ENCODE results near the gene CXCL9.
"Not testable (repeated sequence)": the region's sequence is repeated elsewhere in the genome, so short reads cannot be mapped to it uniquely, and the experiment has no call there.

CXCL9 gene

DNA sequence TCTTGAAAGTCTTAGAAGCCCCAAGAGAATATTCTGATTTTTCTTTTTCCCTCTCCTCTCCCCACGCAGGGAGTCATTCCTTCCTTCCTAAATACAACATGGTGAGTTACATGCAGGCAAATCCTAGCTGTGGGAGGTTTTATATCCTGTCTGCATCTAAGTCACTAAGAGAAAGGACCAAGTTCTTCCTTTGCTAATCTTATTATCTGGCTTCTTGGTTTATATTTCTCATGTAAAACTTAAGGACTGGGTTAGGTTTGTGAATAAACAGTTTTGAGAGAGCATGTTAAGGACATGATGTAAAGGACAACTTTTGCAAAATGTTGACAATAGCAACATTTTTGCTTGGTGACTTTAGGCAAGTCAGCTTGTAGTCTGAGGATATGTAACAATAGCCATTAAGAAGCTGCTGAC, 5.1 kb upstream of the CXCL9 start:
- in situ Hi-C loops (cut with MboI; ENCODE audit: low sequenced_read_pairs): no loop called here

DNA sequence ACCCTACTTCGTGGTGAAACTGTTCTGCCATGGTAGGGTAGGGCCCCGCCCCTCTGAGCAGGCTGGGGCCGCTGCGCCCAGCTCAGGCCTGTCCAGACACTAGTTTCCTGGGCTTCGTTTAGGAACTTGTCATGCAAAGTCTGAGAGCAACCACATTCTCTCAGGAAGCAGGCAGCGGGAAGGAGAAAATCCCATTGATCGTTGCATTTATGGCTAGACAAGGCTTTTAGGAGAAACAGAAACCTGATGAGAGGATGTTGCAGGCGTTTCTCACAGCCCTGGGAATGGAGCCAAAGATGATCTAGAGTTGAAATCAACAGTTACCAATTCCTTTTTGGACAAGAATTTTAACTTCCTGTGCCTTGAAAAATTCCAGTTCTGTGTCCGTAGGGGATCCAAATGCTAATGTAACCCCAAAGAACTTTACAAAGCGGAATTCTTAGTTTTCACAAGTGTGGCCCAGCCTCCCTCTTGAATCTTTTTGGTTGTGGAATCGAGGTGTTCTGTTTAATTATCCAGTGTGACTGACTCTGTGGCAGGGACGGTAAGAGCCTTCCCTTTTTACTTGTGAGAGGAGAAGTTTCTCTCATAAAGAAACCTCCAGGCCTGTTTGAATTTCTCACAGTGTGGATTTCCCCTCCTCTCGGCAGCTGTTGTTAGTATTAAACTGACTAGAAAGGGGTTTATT, 4.5 kb upstream of the CXCL9 start:
- in situ Hi-C loops (cut with MboI; ENCODE audit: low sequenced_read_pairs): no loop called here

- in situ Hi-C loops (cut with MboI; ENCODE audit: low sequenced_read_pairs): no loop called here
These were observed 3.8 kb upstream of the CXCL9 start for GRCh38 chr4:76011018-76011670.

- in situ Hi-C loops (cut with MboI; ENCODE audit: low sequenced_read_pairs): no loop called here
These were observed 3.3 kb upstream of the CXCL9 start for GRCh38 chr4:76010576-76010975.

- in situ Hi-C loops (cut with MboI; ENCODE audit: low sequenced_read_pairs): no loop called here
These were observed 2.0 kb upstream of the CXCL9 start for GRCh38 chr4:76009311-76009710.

- in situ Hi-C loops (cut with MboI; ENCODE audit: low sequenced_read_pairs): no loop called here
These were observed 3.7 kb downstream of the CXCL9 start for GRCh38 chr4:76003620-76004019.

DNA sequence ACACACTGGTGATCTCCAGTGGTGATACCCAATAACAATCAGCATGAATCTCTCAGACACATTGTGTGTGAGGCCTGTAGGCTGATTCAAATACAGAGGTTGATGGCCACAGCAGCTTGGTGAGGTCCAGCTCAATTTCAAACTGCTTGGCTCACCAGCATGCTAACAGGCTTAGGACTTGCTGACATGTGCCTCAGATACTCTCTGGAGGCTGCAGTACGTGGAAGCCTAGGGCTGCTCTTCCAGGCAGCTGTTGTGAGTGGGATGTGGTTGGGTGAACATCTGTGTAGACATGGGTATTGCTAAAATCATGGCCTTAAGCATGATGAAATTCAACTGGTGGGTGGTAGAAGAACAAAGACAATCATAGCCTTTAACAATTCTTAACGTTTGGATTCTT, 4.3 kb downstream of the CXCL9 start:
- in situ Hi-C loops (cut with MboI; ENCODE audit: low sequenced_read_pairs): no loop called here

DNA sequence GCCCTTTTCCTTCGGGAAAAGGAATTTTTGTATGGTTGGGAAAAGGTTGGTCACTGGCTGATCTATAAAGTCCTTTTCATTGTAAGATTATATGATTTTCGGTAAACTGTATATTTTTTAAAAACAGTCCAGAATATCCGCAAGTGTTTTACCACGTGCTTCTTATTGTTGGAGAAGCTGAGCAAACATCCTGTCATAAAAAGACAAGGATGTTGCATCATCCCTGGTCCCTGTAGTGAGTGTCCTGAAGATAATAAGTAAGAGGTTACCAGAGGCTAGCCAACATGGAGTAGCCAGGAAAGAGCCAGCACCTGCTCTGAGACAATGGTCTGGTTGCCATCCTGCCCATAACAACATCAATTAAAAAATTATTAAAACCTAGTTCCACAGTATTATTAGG, 5.1 kb downstream of the CXCL9 start:
- in situ Hi-C loops (cut with MboI; ENCODE audit: low sequenced_read_pairs): no loop called here

- in situ Hi-C loops (cut with MboI; ENCODE audit: low sequenced_read_pairs): no loop called here
These were observed 5.6 kb downstream of the CXCL9 start for GRCh38 chr4:76001700-76002099.

DNA sequence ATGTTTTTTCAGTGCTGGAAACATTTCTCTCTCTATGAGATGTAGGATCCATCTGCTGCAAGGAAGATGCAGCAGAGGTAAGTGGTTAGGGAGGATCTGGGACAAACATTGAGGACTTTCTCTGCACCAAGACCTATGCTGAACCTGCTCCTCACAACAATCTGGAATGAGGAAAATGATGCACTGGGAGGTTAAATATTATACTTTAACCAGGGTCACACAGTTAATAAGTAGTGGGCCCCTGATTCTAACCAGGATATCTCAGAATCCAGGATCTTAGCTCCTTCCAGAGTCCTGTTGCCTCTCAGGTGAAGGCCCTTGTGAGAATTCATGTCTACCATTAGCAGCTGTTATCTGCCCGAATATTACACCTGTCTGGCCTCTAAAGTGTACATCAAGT, 7.0 kb downstream of the CXCL9 start:
- in situ Hi-C loops (cut with MboI; ENCODE audit: low sequenced_read_pairs): no loop called here

- in situ Hi-C loops (cut with MboI; ENCODE audit: low sequenced_read_pairs): not testable (repeated sequence)
These were observed 8.7 kb downstream of the CXCL9 start for GRCh38 chr4:75998525-75999147.

- in situ Hi-C loops (cut with MboI; ENCODE audit: low sequenced_read_pairs): no loop called here
These were observed 9.4 kb downstream of the CXCL9 start for GRCh38 chr4:75997946-75998345.

- in situ Hi-C loops (cut with MboI; ENCODE audit: low sequenced_read_pairs): no loop called here
These were observed 10.2 kb downstream of the CXCL9 start for GRCh38 chr4:75997081-75997480.

GRCh38 chr4:75995727-75996126, 11.6 kb downstream of the CXCL9 start:
- in situ Hi-C loops (cut with MboI; ENCODE audit: low sequenced_read_pairs): no loop called here

GRCh38 chr4:75992462-75992861, 14.8 kb downstream of the CXCL9 start:
- in situ Hi-C loops (cut with MboI; ENCODE audit: low sequenced_read_pairs): no loop called here

GRCh38 chr4:75989846-75990528, 17.3 kb downstream of the CXCL9 start:
- in situ Hi-C loops (cut with MboI; ENCODE audit: low sequenced_read_pairs): no loop called here

GRCh38 chr4:75985116-75985515, 22.2 kb downstream of the CXCL9 start:
- in situ Hi-C loops (cut with MboI; ENCODE audit: low sequenced_read_pairs): no loop called here

DNA sequence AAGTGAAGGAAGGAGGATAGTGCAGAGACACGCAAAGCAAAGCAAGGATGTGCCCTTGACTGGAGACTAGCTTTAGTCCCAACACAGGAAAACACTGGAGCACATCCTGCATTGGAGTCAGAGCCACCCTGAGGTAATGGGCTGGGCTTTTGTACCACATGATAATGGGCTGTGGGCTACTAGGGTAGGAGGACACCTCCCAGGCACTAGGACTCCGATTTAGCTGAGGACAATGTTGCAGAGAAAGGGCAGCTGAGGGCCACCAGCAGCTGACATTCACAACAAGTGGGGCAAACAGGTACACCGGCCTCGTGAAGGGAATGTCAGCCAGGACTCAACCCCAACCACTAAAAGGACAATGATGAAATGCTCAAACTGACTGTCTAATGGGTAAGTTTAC, 26.7 kb downstream of the CXCL9 start:
- in situ Hi-C loops (cut with MboI; ENCODE audit: low sequenced_read_pairs): no loop called here

- in situ Hi-C loops (cut with MboI; ENCODE audit: low sequenced_read_pairs): no loop called here
These were observed 31.1 kb downstream of the CXCL9 start for GRCh38 chr4:75976177-75976576.

DNA sequence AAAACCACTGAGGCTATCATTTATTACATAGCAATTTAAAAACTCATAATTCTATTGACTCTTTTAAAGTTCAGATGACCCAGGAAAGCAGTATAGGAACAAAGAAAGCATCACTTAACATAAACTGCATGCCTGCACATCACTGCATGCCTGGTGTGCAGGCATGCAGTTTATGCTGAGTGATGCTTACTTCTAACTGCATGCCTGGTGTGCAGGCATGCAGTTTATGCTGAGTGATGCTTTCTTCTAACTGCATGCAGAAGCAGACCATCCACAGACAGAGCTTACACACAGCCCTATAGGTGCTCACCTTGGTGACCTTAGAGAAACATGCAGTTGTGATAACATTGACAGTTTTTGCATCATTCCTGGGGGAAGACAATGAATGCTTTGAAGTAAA, 33.5 kb downstream of the CXCL9 start:
- in situ Hi-C loops (cut with MboI; ENCODE audit: low sequenced_read_pairs): no loop called here

GRCh38 chr4:75968084-75968483, 39.2 kb downstream of the CXCL9 start:
- in situ Hi-C loops (cut with MboI; ENCODE audit: low sequenced_read_pairs): no loop called here

DNA sequence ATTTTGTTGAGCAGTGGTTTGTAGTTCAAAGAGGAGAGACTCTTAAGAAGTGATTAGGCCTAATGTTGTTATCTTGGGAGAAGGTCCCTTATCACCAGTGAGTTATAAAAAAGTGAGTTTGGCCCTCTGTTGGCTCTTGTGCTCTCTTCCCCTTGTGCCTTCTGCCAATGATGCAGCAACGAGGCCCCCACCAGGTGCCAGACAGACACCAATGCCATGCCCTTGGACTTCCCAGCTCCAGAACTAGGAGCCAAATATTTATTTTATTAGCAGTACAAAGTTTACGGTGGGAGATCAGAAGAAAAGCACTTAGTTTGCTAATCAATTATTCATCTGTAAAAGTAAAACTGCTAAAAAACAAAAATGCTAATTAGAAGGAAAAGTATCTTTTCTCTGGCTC, 43.8 kb downstream of the CXCL9 start:
- in situ Hi-C loops (cut with MboI; ENCODE audit: low sequenced_read_pairs): no loop called here

Data from HL-60/S4 treated with phorbol 12-myristate 13-acetate at 8.2 ng/mL for 4 days and 3 days (cell line).